GM19324 (cell line): ENCODE results near the gene HID1.

Experiments used
- ATAC-seq: cut with Tn5 transposase; IDR thresholded peaks from one replicate; pipeline ENCODE4 v1.9.1; 2021; ENCODE audit warnings: mild to moderate bottlenecking, moderate library complexity; ENCODE audit not compliant: unreplicated experiment, low FRiP score

The HID1 gene

DNA sequence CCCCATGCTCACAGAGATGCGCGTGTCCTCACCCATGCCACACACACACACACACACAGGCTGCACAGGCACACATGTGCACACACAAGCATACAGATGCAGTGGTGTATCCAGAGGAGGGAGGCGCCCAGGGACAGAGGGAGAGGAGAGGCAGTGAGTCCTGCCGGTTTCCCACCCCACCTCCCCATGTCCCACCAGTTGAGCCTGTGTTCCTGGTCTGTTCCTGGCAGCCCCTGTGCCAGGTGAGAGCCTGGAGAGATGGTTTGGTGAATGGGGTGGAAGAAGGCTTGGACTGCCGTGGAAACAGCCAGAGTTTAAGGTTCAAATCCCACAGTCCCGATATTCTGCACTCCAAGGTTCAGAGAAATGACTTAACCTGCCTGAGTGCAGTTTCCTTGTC is 68.9 kb downstream of the HID1 start:
- no peak for ATAC-seq

DNA sequence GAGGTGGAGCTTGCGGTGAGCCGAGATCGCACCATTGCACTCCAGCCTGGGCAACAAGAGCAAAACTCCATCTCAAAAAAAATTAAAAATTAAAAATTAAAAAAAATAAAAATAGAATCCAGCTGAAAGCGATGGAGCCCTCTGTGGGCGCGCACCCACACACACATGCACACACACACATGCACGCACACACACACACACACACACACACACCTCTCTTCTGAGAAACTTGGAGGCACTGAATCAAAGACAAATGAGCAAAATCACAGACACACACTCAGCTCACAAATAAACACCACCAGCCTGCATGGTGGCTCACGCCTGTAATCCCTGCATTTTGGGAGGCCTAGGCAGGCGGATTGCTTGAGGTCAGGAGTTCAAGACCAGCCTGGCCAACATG is 69.5 kb downstream of the HID1 start:
- no peak for ATAC-seq

DNA sequence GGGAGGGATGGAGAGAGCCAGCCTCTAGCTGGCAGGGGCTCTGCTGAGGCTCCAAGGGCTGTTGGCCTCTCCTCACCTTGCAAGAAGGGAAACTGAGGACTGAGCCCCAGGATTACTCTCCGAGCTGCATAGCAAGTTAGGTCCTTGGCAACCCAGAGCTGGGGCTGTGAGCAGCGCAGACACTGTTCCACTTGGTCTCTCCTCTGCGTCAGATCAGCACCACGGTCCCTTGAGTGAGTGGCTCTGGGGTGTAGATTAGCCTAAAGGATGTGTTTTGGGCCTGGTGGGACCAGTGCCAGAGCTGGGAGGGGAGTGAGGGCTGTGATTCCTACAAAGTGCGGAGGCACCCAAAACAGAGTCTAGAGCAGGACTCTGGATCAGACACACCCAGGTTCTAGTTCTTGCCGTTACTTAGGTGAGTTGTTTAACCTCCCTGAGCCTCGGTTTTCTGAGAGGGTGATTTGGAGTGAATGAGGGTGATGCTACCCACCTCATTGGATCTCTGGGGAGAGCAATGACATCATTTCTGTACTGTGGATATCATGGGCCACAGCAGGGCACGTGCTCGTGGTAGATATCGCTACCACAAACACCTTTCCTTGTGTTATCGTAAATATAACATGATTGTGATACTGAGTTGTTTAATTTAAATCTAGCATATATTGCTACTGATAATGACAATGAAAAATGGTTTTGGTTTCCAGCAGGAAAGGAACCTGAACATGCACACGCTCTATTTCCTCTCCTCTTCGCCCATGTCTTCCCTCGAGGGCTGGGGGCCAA is 71.0 kb downstream of the HID1 start:
- ATAC-seq, result no peak
